HG03139 (cell line): Measurements from ENCODE around the gene BAIAP2L1.
"Not testable (repeated sequence)": the region's sequence is repeated elsewhere in the genome, so short reads cannot be mapped to it uniquely, and the experiment has no call there.

Experiments used
- ATAC-seq: cut with Tn5 transposase; IDR thresholded peaks from one replicate; pipeline ENCODE4 v1.9.1; 2021; ENCODE audit not compliant: unreplicated experiment

The BAIAP2L1 gene

GRCh38 chr7:98323597-98324322 is 77.1 kb downstream of the BAIAP2L1 start:
- no peak for ATAC-seq

GRCh38 chr7:98322331-98323270 is 78.3 kb downstream of the BAIAP2L1 start:
- ATAC-seq: no peak

DNA sequence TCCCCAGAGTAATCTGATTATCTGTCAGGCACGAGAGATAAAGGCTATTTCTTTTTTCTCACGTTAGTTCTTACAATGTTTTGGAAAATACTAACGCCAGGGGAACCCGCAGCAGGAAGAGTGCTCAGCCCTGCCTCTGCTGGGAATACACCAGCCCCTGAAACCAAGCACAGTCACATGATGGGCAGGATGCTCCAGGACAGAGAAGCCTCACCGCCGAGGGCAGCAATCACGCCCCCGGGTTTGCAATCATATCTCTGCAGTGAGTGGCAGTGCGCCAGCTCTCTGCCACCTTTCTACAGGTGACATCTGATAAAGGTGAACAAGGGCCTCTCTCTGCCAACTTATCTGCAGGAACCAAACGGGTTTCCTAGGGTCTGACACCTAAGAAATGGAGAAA is 79.6 kb downstream of the BAIAP2L1 start:
- ATAC-seq: no peak

GRCh38 chr7:98319176-98319575 is 81.7 kb downstream of the BAIAP2L1 start:
- ATAC-seq: no peak

- no peak for ATAC-seq
Observed at GRCh38 chr7:98317366-98318040, 83.4 kb downstream of the BAIAP2L1 start.

DNA sequence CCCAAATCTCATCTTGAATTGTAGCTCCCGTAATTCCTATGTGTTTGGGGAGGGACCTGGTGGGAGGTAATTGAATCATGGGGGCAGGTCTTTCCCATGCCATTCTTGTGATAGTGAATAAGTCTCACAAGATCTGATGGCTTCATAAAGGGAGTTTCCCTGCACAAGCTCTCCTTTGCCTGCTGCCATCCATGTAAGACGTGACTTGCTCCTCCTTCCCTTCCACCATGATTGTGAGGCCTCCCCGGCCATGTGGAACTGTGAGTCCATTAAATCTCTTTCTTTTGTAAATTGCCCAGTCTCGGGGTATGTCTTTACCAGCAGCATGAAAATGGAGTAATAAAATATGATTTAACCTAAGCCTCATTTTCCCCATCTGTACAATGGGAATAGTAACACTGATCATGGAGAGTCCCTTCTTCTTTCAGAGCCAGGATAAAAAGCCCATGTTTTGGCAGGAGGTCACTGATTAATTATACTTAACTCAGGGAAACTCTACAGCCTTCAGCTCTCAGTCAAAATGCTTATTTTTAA is 84.8 kb downstream of the BAIAP2L1 start:
- ATAC-seq: not testable (repeated sequence)

DNA sequence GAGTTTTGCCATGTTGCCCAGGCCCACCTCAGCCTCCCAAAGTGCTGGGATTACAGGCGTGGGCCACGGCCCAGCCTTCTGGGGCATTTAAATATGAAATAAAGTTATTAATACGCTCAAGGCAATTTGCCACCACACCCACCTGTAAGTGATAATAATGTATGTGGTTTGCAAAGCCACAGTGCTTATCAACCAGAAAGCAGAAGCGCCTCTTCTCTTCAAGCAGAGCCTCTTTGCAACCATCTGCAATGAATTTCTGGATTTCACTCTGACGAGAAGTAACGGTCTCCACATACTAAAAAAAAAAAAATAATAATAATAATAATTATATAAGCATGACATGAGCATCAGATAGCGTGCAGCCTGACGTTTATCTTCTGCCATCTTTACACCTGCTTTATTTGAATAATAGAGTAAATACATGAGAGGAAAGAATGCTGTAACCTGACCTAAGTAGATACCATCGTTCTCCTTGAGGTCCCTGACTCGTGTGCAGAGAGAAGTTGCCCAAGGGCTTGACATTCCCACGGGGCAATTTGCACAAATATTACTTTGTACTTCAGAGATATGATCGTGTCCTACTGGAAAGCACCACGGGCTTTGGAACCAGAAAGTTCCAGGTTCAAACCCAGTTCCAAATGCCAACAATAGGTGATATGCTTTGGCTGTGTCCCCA is 85.4 kb downstream of the BAIAP2L1 start:
- peak; percentile 72 for ATAC-seq

DNA sequence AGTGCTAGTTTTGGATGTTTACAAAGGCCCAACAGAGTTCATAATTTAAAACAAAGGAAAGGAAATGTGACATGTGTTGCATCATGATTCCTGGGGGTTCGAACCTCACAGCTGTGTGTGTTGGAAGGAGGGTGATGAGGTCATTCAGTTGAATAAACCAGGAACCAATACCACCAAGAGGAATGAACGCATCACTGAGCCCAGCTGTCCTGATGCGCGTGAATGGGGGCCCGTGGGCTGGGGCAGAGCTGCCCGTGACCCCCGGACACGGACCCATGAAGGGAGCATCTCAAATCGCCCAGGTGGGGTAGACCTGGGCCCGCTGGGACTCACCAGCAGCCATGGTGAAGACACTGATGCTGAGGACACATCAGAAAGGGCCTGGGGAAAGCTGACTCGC is 86.4 kb downstream of the BAIAP2L1 start:
- ATAC-seq: no peak

DNA sequence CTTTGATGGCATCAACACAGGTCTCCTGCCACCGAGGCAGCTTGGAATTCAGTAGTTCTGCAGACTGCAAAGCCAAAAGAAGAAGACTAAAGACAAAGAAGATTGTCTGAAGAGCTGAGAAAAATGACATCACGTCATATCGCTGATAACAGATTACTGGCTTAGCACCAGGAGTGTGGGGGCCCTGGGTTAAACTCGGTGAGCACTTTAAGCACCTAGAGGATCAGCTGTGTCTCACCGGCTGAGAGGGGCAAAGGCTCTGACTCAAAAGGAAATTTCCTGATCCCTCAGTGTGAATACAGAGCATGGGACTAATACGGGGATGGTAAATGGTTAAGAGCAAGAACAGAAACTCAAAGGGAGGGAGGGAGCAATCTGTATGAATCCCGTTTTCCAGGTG is 88.7 kb downstream of the BAIAP2L1 start:
- no peak for ATAC-seq

GRCh38 chr7:98309566-98309965 is 91.3 kb downstream of the BAIAP2L1 start:
- no peak for ATAC-seq

DNA sequence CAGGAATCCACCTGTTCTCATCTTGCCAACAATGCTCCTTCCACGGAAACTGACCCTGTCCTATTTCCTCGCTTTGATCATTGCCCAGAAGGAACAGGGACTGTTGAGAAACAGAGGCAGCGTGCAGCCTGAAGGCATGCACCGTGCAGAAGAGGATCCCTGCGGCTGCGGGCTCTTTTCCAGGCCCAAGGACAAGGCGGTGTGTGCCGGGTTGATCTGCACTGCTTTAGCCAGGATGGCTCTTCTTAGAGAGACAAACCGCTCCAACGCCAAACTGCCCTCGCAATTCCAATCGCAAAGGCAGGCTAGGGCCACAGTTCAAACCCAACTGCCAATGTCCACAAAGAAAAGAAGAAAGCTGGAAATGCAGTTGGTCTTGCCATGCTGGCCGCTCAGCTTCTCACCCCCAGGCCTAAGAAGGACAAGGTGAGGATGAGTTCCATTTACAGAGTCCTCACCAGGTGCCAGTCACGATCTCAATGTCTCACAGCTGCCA is 92.9 kb downstream of the BAIAP2L1 start:
- no peak for ATAC-seq

DNA sequence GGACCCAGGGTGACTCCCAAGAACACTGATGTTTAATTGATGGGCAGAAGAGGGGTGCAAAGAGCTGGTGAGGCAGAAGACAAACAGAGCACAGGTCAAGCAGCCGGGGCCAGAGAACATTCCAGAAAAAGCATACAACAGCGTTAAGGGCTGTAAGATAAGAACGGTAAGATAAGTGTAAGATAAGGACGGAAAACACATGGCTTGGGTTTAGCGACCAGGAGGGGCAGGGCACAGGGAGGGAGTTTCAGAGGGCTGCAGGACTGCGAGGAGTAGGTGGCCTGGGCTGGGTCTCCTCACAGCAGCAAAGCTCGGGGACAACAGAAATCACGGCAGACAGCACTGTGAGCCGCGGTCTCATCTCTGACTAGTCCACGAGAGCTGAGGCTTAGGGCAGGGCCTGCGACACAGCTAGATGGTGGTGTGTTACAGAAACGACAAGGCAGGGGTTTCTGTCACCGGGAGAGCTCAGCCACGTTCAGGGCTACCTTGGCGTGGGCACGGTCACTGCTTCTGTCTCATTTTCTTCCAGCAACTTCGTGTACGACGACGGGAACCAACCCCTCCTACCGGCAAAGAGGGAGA is 94.8 kb downstream of the BAIAP2L1 start:
- ATAC-seq: no peak

DNA sequence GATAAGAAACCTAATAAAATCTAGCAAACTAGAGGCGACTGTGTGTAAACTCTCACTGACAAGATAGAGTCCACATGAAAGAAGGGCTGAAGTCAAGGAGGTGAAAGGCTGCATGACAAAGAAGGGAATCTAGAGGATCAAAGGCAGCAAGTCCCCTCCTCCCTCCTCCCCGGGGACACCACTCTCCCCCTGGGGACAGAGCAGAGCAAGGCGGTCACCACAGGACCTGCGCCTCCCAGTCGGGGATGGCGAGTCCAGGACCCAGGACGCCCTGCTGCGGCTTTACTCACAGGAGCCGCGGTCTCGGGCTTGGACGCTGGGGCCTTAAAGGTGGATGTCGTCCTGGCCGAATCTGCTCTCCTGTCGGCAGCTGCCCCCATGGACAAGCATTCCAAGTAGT is 97.0 kb downstream of the BAIAP2L1 start:
- no peak for ATAC-seq

GRCh38 chr7:98303176-98303865 is 97.6 kb downstream of the BAIAP2L1 start:
- no peak for ATAC-seq

DNA sequence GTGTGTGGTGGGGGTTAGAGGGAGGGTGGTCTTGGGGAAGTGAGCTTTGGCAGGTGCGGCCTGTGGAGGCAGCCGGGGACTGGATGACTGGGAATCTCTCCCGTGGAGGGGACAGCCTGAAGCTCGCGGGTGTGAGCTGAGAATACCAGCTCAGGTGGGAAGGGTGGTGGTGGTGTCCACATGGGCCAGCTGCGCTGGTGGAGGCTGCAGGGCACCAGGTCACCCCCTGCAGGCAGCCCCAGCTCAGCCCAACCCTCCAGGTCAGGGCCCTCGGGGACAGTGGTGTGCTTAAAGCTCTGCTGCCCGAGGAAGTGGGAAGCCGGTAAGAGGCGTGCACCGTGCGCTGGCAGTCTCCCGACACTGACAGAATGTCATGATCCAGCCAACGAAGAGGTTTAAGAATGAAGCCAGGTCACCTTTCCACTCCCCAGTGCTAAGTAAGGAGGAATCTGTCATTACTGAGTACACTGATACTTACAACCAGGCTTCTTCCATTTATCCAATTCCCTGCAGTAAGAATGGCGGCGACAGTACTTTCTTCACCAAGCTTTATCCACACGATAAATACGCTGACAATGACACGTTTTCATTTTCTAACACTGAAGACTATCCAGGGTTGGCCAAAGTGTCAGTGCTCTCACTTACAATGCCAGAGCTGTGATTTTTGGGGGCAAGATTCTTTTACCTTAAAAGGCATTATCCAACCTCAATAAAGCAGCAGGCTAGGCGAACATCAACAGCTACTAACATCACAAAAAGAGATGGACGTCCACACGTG is 99.0 kb downstream of the BAIAP2L1 start:
- ATAC-seq: no peak

DNA sequence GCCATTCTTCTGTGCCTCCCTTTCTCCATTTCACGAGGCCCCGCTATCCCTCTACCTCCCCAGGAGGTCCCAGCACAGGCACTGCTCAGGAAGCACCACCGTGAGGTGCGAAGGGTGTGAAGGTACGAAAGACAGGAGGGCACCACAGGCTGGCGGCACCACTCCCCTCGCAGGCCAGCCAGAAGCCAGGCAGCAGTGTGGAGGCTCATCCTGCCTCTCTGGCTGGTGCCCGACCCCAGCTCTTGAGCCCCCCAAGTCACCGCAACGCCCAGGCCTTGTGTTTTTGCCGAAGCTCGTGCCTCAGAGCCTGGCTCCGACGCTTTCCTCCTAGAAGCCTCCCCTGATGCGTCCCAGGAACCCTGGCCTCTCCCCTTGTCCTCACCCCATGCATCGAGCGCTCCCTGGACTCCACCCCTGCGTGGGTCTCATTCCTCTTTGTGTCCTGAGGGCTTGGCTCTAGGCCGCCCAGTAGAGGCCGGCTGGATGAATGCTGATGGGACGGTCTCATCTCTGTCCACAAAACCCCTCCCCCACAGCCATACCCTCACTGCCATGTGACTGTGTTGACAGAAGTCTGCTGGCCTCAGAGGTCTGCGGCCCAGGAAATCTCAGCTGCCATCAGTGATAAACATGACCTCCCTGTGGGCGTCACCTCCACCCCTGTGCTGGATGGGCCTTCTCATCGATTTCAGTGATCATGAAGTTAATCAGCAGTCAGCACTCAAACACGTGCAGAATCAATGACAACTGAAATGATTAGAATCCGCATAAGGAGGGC is 100.1 kb downstream of the BAIAP2L1 start:
- no peak for ATAC-seq

- no peak for ATAC-seq
Observed at GRCh38 chr7:98297626-98298286, 103.1 kb downstream of the BAIAP2L1 start.

GRCh38 chr7:98296833-98297232 is 104.1 kb downstream of the BAIAP2L1 start:
- no peak for ATAC-seq
